ENCODE results near the gene POGLUT2.

DNA sequence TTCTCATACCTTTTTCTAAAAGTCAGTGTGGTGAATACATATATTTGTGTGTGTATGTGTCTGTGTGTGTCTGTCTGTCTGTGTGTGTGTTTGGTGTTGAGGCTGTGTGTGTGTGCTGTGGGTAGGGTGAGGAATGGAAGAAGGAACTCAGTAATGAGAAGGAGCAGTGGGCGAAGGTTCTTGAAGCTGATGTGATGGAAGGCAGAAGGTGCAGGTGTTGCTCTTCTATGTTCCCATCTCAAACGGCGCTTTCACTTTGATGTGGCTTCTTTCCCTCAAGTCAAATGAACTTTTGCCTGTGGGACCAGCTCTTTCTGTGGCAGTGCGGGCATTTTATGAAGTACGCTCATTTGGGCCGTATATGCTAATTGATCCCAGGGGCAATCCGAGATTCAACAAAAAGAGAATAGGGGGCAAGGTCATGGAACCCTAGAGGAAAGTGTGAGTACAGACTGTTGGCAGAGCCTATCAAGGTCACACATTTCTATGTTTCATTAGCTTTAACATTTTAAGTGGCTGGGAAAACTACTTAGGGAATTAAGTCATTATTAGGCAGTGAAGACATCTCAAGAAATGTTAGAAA is 15.3 kb upstream of the POGLUT2 start:
- TF ChIP-seq, protein P1, sequence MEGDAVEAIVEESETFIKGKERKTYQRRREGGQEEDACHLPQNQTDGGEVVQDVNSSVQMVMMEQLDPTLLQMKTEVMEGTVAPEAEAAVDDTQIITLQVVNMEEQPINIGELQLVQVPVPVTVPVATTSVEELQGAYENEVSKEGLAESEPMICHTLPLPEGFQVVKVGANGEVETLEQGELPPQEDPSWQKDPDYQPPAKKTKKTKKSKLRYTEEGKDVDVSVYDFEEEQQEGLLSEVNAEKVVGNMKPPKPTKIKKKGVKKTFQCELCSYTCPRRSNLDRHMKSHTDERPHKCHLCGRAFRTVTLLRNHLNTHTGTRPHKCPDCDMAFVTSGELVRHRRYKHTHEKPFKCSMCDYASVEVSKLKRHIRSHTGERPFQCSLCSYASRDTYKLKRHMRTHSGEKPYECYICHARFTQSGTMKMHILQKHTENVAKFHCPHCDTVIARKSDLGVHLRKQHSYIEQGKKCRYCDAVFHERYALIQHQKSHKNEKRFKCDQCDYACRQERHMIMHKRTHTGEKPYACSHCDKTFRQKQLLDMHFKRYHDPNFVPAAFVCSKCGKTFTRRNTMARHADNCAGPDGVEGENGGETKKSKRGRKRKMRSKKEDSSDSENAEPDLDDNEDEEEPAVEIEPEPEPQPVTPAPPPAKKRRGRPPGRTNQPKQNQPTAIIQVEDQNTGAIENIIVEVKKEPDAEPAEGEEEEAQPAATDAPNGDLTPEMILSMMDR (conservative IDR thresholded peaks at IDR 0.05), result no peak
- no peak for TF ChIP-seq EZH2 (IDR thresholded peaks at IDR 0.05; ENCODE audit: low read depth)

All from PC-9 (cell line).